CD14-positive monocyte (primary cell): ENCODE results near the gene FAM43A. TPM values are rescaled to one million over a fixed set of nuclear protein-coding genes. Genes with fewer than 3 reads are reported as not detected.
A peak's percentile ranks its signal among the peaks of the same experiment; 100 is the strongest.

Experiments
- DNase-seq, 3 donors: peaks; one replicate each; pipeline ENCODE4 v3.0.0-alpha.2; 2011 to 2022
- H2AFZ ChIP-seq: 2 replicates; pipeline ENCODE4 v1.6.0; 2012; ENCODE audit warnings: mild to moderate bottlenecking, low read depth, low read length, inconsistent platforms; ENCODE audit not compliant: insufficient read depth, poor library complexity, severe bottlenecking
- H3K27ac ChIP-seq, 2 donors: 1 replicate in 1 of 2; 2 replicates in 1 of 2; pipeline ENCODE4 v1.5.1; 2012 to 2013; ENCODE audit warnings: low read length in 2 of 2, control low read depth in 1 of 2, inconsistent platforms in 1 of 2, low read depth in 1 of 2, mild to moderate bottlenecking in 1 of 2
- H3K27me3 ChIP-seq, 2 donors: one replicate each; pipeline versions ENCODE4 v1.6.0 to v1.6.1; 2011 to 2013; ENCODE audit warnings: low read length in 2 of 2; ENCODE audit not compliant: control insufficient read depth in 2 of 2, insufficient read depth in 2 of 2
- H3K36me3 ChIP-seq, 2 donors: replicated peaks in 1 of 2; 1 replicate in 1 of 2; 2 replicates in 1 of 2; pipeline versions ENCODE4 v1.5.1 to v1.6.1; 2012 to 2013; ENCODE audit warnings: low read length in 2 of 2, control low read depth in 1 of 2, inconsistent platforms in 1 of 2, mild to moderate bottlenecking in 1 of 2; ENCODE audit not compliant: insufficient read depth in 2 of 2, control insufficient read depth in 1 of 2
- H3K4me1 ChIP-seq, 2 donors: 1 replicate in 1 of 2; 2 replicates in 1 of 2; pipeline versions ENCODE4 v1.5.1 to v1.6.1; 2012 to 2013; ENCODE audit warnings: low read length in 2 of 2, control low read depth in 1 of 2, inconsistent platforms in 1 of 2, mild to moderate bottlenecking in 1 of 2, moderate library complexity in 1 of 2; ENCODE audit not compliant: insufficient read depth in 2 of 2, control insufficient read depth in 1 of 2
- H3K4me2 ChIP-seq: replicated peaks from 2 replicates; pipeline ENCODE3; 2012; ENCODE audit warnings: low read length, moderate library complexity, mild to moderate bottlenecking; ENCODE audit not compliant: poor library complexity, severe bottlenecking; ENCODE audit errors: extremely low read depth
- H3K4me3 ChIP-seq, 3 experiments: fragments of 200-600 bp in 1 of 3; sonication (generic) in 1 of 3; replicated peaks in 1 of 3; 1 replicate in 2 of 3; 2 replicates in 1 of 3; pipeline ENCODE4 v1.5.1; 2011 to 2013; ENCODE audit warnings: low read length in 3 of 3, mild to moderate bottlenecking in 3 of 3, control low read depth in 2 of 3, low read depth in 2 of 3, inconsistent platforms in 1 of 3, moderate library complexity in 1 of 3
- H3K79me2 ChIP-seq: 2 replicates; pipeline ENCODE4 v1.6.0; 2012; ENCODE audit warnings: mild to moderate bottlenecking, control low read depth, inconsistent platforms, low read length, moderate library complexity; ENCODE audit not compliant: insufficient read depth
- H3K9ac ChIP-seq: 2 replicates; pipeline ENCODE4 v1.6.0; 2017; ENCODE audit warnings: low read length, mild to moderate bottlenecking; ENCODE audit not compliant: insufficient read depth, poor library complexity, severe bottlenecking
- H3K9me3 ChIP-seq, 2 donors: replicated peaks in 1 of 2; 1 replicate in 1 of 2; 2 replicates in 1 of 2; pipeline versions ENCODE4 v1.5.1 to v1.6.1; 2012 to 2013; ENCODE audit warnings: low read length in 2 of 2, control low read depth in 1 of 2; ENCODE audit not compliant: control insufficient read depth in 1 of 2, insufficient read depth in 1 of 2
- H4K20me1 ChIP-seq: 2 replicates; pipeline ENCODE4 v1.6.0; 2012; ENCODE audit warnings: mild to moderate bottlenecking, low read length, control low read depth, moderate library complexity; ENCODE audit not compliant: insufficient read depth
- H3K27ac Mint-ChIP-seq, 7 donors: one replicate each; pipeline ENCODE4 v1.8.0; 2020; ENCODE audit warnings: mild to moderate bottlenecking in 7 of 7, mixed read lengths in 7 of 7, moderate library complexity in 6 of 7, inconsistent platforms in 2 of 7
- H3K27me3 Mint-ChIP-seq, 3 donors: one replicate each; pipeline ENCODE4 v1.8.0; 2021 to 2022; ENCODE audit warnings: low read depth in 3 of 3, mild to moderate bottlenecking in 3 of 3, mixed read lengths in 3 of 3, moderate library complexity in 3 of 3, inconsistent platforms in 1 of 3
- H3K36me3 Mint-ChIP-seq, 2 donors: one replicate each; pipeline ENCODE4 v1.8.0; 2020; ENCODE audit warnings: mixed read lengths in 2 of 2, inconsistent platforms in 1 of 2, mild to moderate bottlenecking in 1 of 2
- H3K4me1 Mint-ChIP-seq: one replicate; pipeline ENCODE4 v1.8.0; 2020; ENCODE audit warnings: mild to moderate bottlenecking, mixed read lengths
- H3K4me3 Mint-ChIP-seq, 2 donors: one replicate each; pipeline ENCODE4 v1.8.0; 2020; ENCODE audit warnings: mild to moderate bottlenecking in 2 of 2, mixed read lengths in 2 of 2, moderate library complexity in 1 of 2
- H3K9me3 Mint-ChIP-seq, 7 donors: one replicate each; pipeline ENCODE4 v1.8.0; 2020 to 2022; ENCODE audit warnings: mixed read lengths in 7 of 7, mild to moderate bottlenecking in 6 of 7, moderate library complexity in 6 of 7, inconsistent platforms in 2 of 7
- WGBS: methylation state at CpG from one replicate; pipeline ENCODE4 v1.1.5; 2013; ENCODE audit warnings: missing lambda C conversion rate; ENCODE audit not compliant: insufficient coverage; 5-methylcytosine and 5-hydroxymethylcytosine counted together
- intact Hi-C, 2 donors: fragments of 100-400 bp; cut with micrococcal nuclease; formaldehyde crosslinking; loops; one replicate each; pipeline versions ENCODE4 v1.15.0 to v1.15.1; 2023
- polyA plus RNA-seq, 3 donors: library from polyadenylated mRNA; depleted of rRNA in 1 of 3; unstranded in 2 of 3; stranded (reverse) in 1 of 3; fragments of 300-500 nt in 2 of 3; fragments of >200 nt in 1 of 3; fragmentation: Illumina TruSeq in 2 of 3; gene quantifications; 1 replicate in 2 of 3; 2 replicates in 1 of 3; pipeline ENCODE4 v1.2.3, GENCODE V29; 2012 to 2021
- TF ChIP-seq, protein P1 (sequence below): fragments of 200-600 bp; IDR thresholded peaks from one replicate; pipeline ENCODE4 v1.8.0; 2022; ENCODE audit warnings: antibody characterized with exemption, mild to moderate bottlenecking

FAM43A gene
- polyA plus RNA-seq, 3 donors = 6.6 to 11.3 (median 9.8) TPM

DNA sequence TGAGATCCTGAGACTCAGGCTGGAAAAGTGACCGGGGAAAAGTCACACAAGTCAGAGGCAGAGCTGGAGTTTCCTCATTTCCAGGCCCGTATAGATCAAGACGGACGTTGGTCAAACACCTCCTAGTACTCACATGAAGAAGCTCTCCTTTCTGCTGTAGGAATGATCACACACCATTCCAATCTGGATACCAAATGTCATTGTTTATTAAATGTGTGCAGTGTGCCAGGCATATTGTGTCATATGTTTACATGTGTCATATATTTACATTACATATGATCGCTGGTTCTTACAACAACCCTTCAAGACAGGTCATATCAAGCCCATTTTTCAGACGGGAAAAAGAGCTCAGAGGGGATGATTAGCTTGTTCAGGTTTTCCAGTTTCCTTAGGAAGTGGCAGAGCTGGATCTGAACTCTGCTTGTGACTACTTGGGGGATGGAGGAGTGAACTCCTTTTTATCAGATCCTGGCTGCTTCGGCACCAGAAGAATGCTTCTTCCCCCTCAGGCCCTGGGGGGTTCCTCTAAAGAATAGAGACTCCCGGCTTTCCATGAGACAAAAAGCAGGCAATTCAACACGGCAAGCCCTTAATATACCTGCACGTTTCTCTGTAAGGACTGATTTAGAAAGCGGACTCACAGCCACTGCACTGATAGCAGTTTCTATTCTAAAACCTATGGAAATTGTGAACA is 41.9 kb downstream of the FAM43A start:
- Histone ChIP-seq H3K27me3 (no peaks in the 10 kb centered on the region), H4K20me1 (no peaks in the 10 kb centered on the region), H3K4me2 (no peak overlapping the region), H3K79me2 (no peaks in the 10 kb centered on the region), H3K4me1 (no peaks in the 10 kb centered on the region), H3K9me3 (no peaks in the 10 kb centered on the region), H3K36me3 (no peaks in the 10 kb centered on the region), H2AFZ (no peak overlapping the region), H3K27ac (no peak overlapping the region), H3K9ac (no peak overlapping the region), H3K4me3 (no peak overlapping the region)
- H3K9me3 Mint-ChIP-seq = peaks cover 0 to 6% (median 0%) of the 10 kb centered on the region in 7 donors
- WGBS = 100% methylated on average over 1 of the region's 11 CpGs
- H3K27ac Mint-ChIP-seq = no peak overlapping the region
- no peak overlapping the region for H3K4me3 Mint-ChIP-seq
- intact Hi-C loops = no loop called here
- peaks cover 6 to 8% (median 7%) of the 10 kb centered on the region in 3 donors for H3K27me3 Mint-ChIP-seq
- TF ChIP-seq, protein P1, sequence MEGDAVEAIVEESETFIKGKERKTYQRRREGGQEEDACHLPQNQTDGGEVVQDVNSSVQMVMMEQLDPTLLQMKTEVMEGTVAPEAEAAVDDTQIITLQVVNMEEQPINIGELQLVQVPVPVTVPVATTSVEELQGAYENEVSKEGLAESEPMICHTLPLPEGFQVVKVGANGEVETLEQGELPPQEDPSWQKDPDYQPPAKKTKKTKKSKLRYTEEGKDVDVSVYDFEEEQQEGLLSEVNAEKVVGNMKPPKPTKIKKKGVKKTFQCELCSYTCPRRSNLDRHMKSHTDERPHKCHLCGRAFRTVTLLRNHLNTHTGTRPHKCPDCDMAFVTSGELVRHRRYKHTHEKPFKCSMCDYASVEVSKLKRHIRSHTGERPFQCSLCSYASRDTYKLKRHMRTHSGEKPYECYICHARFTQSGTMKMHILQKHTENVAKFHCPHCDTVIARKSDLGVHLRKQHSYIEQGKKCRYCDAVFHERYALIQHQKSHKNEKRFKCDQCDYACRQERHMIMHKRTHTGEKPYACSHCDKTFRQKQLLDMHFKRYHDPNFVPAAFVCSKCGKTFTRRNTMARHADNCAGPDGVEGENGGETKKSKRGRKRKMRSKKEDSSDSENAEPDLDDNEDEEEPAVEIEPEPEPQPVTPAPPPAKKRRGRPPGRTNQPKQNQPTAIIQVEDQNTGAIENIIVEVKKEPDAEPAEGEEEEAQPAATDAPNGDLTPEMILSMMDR = no peak
- DNase-seq = no peak
- H3K36me3 Mint-ChIP-seq = no peaks in the 10 kb centered on the region
- H3K4me1 Mint-ChIP-seq = peaks cover 1% of the 10 kb centered on the region

DNA sequence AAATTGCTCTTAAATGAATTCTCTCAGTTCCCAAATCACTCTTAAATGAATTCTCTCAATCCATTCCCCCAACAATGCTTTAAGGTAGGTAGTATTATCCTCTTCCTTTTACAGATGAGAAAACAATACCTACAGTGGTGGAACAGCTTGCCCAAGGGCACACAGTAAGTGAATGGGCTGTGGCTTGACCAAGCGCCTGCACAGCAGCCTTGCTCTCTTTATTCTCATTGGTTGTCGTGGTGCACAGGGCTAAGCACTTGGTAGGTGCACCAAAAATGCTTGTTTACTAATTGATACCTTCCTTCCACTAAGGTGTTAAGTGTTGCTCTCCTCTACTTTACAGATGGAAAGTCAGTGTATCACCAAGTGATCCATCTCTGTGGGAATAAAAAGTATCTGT is 43.3 kb downstream of the FAM43A start:
- Histone ChIP-seq H3K4me1 (no peaks in the 10 kb centered on the region), H3K4me2 (no peak overlapping the region), H3K36me3 (no peaks in the 10 kb centered on the region), H3K9ac (no peak overlapping the region), H3K27me3 (no peaks in the 10 kb centered on the region), H3K9me3 (no peaks in the 10 kb centered on the region), H2AFZ (no peak overlapping the region), H3K79me2 (no peaks in the 10 kb centered on the region), H4K20me1 (no peaks in the 10 kb centered on the region), H3K4me3 (no peak overlapping the region), H3K27ac (no peak overlapping the region)
- Mint-ChIP-seq H3K27me3 (peaks cover 6 to 8% (median 7%) of the 10 kb centered on the region in 3 donors), H3K4me1 (peaks cover 7% of the 10 kb centered on the region), H3K9me3 (peaks cover 0 to 11% (median 0%) of the 10 kb centered on the region in 7 donors), H3K36me3 (no peaks in the 10 kb centered on the region), H3K4me3 (peak overlapping the region in 1 of 2 donors; percentile 41), H3K27ac (no peak overlapping the region)
- no CpG with 5 or more reads among the region's 2 CpGs for WGBS
- TF ChIP-seq, protein P1 = no peak
- no peak for DNase-seq
- intact Hi-C loops = no loop called here
